HepG2 (cell line): ENCODE data around the gene ZNF189.

Source experiments
- BHLHE40 ChIP-seq: IDR thresholded peaks from 2 replicates; pipeline ENCODE4 v1.6.1; 2011; ENCODE audit warnings: low read length, improper control_type of control experiment
- CTCF ChIP-seq: sonication (generic); formaldehyde crosslinking; IDR thresholded peaks from 2 replicates; pipeline ENCODE4 v1.5.0; 2020; ENCODE audit warnings: mild to moderate bottlenecking, missing genetic modification reagents, moderate library complexity
- FOXJ3 ChIP-seq: sonication (generic); formaldehyde crosslinking; IDR thresholded peaks from 2 replicates; pipeline ENCODE4 v1.4.0; 2020; ENCODE audit warnings: missing genetic modification reagents, mild to moderate bottlenecking, borderline replicate concordance
- PHF20 ChIP-seq: sonication (generic); formaldehyde crosslinking; IDR thresholded peaks from 2 replicates; pipeline ENCODE4 v1.5.0; 2020; ENCODE audit warnings: mild to moderate bottlenecking, missing genetic modification reagents
- ZNF510 ChIP-seq: sonication (generic); formaldehyde crosslinking; IDR thresholded peaks from 2 replicates; pipeline ENCODE4 v1.4.0; 2020; ENCODE audit warnings: low read depth, mild to moderate bottlenecking, missing genetic modification reagents
- TF ChIP-seq, protein P1 (sequence below): sonication (generic); formaldehyde crosslinking; IDR thresholded peaks from 2 replicates; pipeline ENCODE4 v1.5.0; 2020; ENCODE audit warnings: mild to moderate bottlenecking, missing genetic modification reagents
- TF ChIP-seq, protein P2 (sequence below): fragments of 450-650 bp; IDR thresholded peaks from 2 replicates; pipeline ENCODE4 v1.6.1; 2016
- TF ChIP-seq, protein P3 (sequence below): sonication (generic); formaldehyde crosslinking; IDR thresholded peaks from 2 replicates; pipeline ENCODE4 v1.4.0; 2020; ENCODE audit warnings: missing genetic modification reagents, mild to moderate bottlenecking, borderline replicate concordance

- TF ChIP-seq, protein P1, sequence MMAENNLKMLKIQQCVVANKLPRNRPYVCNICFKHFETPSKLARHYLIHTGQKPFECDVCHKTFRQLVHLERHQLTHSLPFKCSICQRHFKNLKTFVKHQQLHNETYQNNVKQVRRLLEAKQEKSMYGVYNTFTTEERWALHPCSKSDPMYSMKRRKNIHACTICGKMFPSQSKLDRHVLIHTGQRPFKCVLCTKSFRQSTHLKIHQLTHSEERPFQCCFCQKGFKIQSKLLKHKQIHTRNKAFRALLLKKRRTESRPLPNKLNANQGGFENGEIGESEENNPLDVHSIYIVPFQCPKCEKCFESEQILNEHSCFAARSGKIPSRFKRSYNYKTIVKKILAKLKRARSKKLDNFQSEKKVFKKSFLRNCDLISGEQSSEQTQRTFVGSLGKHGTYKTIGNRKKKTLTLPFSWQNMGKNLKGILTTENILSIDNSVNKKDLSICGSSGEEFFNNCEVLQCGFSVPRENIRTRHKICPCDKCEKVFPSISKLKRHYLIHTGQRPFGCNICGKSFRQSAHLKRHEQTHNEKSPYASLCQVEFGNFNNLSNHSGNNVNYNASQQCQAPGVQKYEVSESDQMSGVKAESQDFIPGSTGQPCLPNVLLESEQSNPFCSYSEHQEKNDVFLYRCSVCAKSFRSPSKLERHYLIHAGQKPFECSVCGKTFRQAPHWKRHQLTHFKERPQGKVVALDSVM (CRISPR knock-in tag): no peak
- TF ChIP-seq FOXJ3 (CRISPR knock-in tag) (no peak), PHF20 (CRISPR knock-in tag) (no peak), BHLHE40 (no peak), ZNF510 (CRISPR knock-in tag) (no peak), CTCF (no peak)
- TF ChIP-seq, protein P2, sequence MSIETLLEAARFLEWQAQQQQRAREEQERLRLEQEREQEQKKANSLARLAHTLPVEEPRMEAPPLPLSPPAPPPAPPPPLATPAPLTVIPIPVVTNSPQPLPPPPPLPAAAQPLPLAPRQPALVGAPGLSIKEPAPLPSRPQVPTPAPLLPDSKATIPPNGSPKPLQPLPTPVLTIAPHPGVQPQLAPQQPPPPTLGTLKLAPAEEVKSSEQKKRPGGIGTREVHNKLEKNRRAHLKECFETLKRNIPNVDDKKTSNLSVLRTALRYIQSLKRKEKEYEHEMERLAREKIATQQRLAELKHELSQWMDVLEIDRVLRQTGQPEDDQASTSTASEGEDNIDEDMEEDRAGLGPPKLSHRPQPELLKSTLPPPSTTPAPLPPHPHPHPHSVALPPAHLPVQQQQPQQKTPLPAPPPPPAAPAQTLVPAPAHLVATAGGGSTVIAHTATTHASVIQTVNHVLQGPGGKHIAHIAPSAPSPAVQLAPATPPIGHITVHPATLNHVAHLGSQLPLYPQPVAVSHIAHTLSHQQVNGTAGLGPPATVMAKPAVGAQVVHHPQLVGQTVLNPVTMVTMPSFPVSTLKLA: no peak
- TF ChIP-seq, protein P3, sequence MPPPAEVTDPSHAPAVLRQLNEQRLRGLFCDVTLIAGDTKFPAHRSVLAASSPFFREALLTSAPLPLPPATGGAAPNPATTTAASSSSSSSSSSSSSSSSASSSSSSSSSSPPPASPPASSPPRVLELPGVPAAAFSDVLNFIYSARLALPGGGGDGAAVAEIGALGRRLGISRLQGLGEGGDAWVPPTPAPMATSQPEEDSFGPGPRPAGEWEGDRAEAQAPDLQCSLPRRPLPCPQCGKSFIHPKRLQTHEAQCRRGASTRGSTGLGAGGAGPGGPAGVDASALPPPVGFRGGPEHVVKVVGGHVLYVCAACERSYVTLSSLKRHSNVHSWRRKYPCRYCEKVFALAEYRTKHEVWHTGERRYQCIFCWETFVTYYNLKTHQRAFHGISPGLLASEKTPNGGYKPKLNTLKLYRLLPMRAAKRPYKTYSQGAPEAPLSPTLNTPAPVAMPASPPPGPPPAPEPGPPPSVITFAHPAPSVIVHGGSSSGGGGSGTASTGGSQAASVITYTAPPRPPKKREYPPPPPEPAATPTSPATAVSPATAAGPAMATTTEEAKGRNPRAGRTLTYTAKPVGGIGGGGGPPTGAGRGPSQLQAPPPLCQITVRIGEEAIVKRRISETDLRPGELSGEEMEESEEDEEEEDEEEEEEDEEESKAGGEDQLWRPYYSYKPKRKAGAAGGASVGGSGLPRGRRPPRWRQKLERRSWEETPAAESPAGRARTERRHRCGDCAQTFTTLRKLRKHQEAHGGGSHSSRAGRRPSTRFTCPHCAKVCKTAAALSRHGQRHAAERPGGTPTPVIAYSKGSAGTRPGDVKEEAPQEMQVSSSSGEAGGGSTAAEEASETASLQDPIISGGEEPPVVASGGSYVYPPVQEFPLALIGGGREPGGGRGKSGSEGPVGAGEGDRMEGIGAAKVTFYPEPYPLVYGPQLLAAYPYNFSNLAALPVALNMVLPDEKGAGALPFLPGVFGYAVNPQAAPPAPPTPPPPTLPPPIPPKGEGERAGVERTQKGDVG (CRISPR knock-in tag): no peak
Measured at GRCh38 chr9:101397746-101398067, 944 bp upstream of the ZNF189 start.
